HT-29 (cell line): ENCODE measurements around the gene STMND1. TPM values are rescaled to one million over a fixed set of nuclear protein-coding genes. Genes with fewer than 3 reads are reported as not detected.

Source experiments
- DNase-seq: peaks from one replicate; pipeline ENCODE4 v3.0.0-alpha.2; 2015; ENCODE audit warnings: low spot score
- total RNA-seq: library from RNA; depleted of rRNA; stranded (reverse); fragments of >200 nt; shearing (Covaris generic); gene quantifications from 2 replicates; pipeline ENCODE4 v1.2.3, GENCODE V29; 2014; rRNA removed

The STMND1 gene
- total RNA-seq, 1 experiment from 2014 or later = not detected

DNA sequence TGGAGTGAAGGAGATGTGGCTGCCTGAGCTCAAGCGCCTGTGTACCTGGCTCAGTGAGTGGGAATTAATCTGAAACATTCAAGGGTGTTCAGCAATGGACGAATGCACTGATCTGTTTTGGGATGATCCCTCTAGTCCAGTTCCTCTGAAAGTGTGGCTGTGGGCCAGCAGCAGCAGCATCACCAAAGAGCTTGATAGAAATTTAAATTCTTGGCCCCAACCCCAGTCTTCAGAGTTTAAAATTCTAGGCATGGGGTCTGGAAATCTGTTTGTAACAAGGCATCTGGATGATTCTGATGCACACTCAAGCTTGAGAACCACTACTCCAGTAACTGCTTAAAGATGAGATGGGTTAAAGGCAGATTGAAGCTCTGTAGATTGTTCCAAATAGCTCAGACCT, 59.2 kb downstream of the STMND1 start:
- no peak for DNase-seq

DNA sequence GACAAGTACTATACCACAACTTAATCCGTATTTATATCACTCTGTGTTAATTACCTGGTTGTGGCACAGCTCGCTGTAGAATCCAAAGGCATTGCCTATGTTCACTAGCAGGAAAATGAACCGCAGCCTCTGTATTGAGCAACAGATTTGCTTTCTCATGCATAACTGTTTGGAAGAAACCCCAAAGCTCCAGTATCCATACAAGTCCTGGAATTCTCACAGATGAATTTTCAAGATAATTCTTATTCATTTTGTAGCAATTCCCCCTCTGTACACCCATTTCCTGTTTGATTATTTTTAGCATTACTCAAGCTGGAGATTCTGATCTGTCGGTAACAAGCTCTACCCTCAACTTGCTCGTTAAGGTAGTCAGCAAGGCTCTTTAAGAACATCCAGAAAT, 63.5 kb downstream of the STMND1 start:
- DNase-seq = no peak

DNA sequence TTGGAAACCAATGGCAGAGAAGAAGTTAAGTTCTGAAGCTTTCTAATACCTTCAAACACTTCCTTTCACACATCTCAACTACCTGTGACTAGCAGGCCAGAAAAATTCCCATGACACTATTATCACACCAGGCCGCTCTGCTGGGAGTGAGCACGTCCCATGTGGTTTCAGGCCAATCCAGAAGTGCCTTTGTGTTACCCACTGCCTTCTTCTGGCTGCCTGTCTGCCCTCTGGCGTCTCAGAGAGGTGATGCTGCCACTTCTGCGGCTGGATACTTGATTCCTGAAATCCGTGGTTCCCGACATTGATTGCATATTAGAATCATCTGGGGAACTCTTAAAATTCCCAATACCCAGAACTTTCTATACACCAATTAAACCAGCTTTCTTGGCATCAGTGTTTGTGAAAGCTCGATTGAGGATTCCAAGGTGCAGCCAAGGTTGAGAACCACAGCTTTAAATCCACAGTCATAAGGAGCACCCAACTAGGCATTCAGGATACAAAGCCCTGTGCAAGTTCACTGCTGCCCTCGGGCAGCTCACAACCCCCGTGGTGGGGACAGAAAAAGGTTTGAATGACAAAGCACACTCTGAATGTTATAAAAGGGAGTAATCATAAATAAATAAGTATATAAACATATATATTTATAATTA, 65.6 kb downstream of the STMND1 start:
- peak; percentile 77 for DNase-seq

DNA sequence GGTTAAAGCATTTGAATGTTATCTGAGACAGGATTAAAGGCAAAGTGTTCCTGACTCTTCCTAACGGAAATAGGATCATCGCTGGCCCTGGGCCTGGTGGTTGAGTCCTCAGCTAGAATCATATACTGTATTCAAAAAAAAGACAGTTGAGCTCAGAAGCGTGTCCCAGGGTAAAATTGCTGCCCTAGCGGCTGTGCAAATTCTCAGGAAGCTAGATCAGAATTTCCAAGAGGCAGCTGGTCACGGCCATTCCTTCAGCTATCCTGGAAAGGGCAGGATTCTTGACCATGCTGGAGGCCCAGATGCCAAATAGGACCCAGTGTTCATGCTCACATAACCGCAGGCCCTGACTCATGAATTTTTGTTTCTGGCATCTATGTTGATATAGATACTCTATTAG, 67.4 kb downstream of the STMND1 start:
- no peak for DNase-seq

DNA sequence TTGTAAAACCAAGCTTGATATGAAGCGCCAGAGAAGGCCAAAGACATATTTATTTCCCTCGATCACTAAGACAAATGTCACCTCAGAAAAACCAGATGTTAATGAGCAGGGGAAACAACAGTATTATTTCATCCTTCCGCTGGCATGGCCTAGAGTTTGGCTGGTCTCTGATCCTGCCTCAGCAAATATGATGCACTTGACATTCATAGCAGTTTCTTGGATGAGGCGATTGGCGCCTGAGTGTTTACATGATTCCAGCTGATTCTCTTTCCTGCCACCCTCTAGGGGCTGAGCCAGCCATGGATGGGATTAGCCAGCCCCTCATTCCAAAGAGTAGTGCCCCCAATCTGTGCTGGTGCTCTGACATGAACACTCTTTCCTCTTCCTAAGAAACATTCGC, 67.9 kb downstream of the STMND1 start:
- no peak for DNase-seq

DNA sequence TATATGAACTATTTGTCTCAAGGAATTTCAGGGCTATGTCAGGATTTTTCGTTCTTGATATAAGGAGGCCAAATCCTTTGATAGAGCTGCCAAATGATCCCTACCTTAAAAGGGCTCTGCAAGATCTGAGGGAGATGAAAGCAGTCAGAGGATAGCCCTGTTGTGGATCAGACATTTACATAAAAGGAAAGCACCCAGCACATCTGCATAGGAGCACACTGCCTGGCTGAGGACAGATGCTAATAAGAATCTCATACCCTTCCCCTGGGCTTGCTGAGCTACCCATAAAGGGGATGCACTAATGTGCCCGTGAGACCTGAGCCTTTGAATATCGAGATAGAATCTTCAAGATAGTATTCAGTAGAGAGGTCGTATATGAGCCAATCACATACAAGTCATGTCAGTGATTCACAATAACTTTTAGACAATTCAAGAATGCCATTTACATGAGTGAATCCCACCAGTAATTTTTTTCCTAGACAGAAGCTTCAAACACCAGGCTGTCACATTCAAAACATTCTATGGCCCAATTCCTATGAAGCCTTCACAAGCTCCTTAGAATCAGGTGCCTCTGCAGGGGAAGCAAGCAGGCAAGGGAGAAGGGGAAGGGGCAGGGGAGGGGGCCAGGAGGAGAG, 71.1 kb downstream of the STMND1 start:
- no peak for DNase-seq

DNA sequence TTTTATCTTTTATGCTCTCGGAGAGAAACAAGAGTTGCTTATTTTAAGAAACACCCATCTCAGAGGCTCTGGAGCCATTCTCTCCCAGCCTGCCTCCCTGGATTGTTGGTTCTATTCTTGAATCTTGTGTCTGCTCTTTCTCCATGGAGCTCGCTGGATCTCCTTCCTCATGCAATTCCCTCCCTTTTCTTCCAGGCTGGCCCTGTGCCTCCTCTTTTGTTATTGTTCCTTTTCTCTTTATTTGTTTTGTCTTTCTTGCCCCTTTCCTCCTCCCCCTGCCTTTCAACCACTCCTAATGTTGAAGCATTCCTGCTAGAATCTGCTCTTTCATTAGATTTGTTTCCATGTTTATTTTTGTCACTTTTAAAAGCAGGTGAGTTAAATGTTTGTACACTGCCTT, 76.5 kb downstream of the STMND1 start:
- no peak for DNase-seq

DNA sequence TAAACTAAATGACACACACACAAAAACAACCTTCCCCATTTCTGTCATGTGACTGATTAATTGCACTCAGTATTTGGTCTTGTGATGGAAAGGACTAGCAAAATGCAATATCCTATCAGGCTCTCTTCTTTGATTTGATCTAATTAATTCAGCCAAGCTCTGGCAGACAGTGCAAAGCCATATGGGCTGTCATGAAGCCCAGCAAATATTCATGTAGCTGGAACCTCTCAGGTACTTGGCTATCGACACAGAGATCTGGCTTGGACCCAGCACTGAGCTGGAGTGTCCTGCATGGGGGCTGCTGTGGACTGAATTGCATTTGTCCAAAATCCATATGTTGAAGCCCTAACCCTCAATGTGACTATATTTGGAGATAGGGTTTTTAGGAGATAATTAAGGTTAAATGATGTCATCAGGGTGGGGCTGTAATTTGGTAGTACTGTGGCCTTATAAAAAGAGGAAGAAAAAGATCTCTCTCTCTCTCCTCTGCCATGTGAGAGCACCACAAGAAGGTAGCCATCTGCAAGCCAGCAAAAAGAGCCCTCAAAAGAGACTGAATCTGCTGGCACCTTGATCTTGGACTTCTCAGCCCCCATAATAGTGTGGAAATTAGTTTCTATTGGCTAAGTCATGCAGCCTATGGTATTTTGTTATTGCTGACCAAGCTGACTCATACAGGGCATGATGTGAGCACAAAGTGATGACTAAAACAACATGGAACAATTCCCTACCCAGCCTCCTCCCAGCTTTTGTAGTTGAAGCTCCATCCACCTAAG, 77.1 kb downstream of the STMND1 start:
- DNase-seq = no peak

DNA sequence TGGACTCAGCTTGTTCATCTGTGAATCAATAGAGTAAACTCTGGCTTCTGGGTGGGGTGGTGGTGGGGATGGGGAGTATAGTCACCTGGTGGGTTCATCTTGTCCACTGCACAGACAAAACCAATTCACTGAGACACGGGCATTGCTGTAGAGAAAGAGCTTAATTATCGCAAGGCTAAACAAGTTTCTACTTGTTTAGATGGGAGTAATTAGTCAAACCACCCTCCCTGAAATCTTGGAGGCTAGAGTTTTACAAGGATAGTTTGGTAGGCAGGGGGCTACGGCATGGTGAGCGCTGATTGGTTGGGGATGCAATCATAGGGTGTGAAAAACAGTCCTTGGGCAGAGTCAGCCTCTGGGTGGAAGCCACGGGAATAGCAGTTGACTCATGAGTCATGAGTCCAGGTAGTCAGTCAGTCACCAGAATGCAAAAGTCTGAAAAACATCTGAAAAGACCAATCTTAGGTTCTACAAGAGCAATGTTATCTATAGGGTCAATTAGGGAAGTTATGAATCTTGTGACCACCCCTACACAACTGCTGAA, 77.8 kb downstream of the STMND1 start:
- DNase-seq = no peak

Other genes with a start within 250 kb of the STMND1 start
- not detected in 2 replicates for gene RBM24, start 179.3 kb downstream of the STMND1 start, total RNA-seq